ENCODE data around the gene DNAJC2. TPM values are rescaled to one million over a fixed set of nuclear protein-coding genes. Genes with fewer than 3 reads are reported as not detected.

DNAJC2 gene
- total RNA-seq, 2 donors from 2014 or later: 40.8 to 43.0 TPM

DNA sequence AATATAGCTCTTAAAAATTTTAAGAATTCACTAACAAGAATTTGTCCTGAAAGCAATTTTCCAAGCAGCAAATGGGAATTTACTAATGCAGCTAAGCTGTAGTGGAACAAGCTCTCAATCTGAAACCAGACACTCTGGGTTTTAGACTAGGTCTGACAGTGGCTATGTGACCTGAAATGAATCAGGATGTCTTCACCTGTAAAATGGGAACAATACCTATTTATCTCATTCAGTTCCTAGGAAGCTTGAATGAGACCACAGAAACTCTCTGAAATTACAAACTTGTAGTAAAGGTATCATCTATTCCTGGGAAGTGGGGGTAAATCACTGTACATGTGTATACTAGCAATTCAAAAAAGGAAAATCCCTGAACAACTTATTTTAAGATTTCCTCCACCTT, 1.2 kb downstream of the DNAJC2 start:
- Mint-ChIP-seq H3K9me3 (no peaks in the 10 kb centered on the region), H3K27me3 (ENCODE audit: insufficient read depth) (no peaks in the 10 kb centered on the region), H3K4me1 (peaks cover 4% of the 10 kb centered on the region), H3K27ac (peak overlapping the region; percentile 97), H3K4me3 (peak overlapping the region; percentile 95), H3K36me3 (ENCODE audit: low read depth) (peaks cover 32% of the 10 kb centered on the region)
- Histone ChIP-seq H3K4me1 (ENCODE audit: control insufficient read depth, insufficient read depth, low read length) (no peaks in the 10 kb centered on the region), H3K9ac (ENCODE audit: extremely low read depth, low read length, poor library complexity, severe bottlenecking) (peak overlapping the region; percentile 96), H3K4me3 (ENCODE audit: low read length) (peak overlapping the region; percentile 91), H3K9me3 (ENCODE audit: control insufficient read depth, low read length) (no peaks in the 10 kb centered on the region), H3K27me3 (ENCODE audit: control insufficient read depth, insufficient read depth, low read length, poor library complexity, severe bottlenecking) (no peaks in the 10 kb centered on the region), H3K27ac (ENCODE audit: low read depth, low read length) (no peak overlapping the region), H3K36me3 (ENCODE audit: control insufficient read depth, insufficient read depth, low read length) (peaks cover 33% of the 10 kb centered on the region)
- no peak for DNase-seq
- TF ChIP-seq, protein P1, sequence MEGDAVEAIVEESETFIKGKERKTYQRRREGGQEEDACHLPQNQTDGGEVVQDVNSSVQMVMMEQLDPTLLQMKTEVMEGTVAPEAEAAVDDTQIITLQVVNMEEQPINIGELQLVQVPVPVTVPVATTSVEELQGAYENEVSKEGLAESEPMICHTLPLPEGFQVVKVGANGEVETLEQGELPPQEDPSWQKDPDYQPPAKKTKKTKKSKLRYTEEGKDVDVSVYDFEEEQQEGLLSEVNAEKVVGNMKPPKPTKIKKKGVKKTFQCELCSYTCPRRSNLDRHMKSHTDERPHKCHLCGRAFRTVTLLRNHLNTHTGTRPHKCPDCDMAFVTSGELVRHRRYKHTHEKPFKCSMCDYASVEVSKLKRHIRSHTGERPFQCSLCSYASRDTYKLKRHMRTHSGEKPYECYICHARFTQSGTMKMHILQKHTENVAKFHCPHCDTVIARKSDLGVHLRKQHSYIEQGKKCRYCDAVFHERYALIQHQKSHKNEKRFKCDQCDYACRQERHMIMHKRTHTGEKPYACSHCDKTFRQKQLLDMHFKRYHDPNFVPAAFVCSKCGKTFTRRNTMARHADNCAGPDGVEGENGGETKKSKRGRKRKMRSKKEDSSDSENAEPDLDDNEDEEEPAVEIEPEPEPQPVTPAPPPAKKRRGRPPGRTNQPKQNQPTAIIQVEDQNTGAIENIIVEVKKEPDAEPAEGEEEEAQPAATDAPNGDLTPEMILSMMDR (conservative IDR thresholded peaks at IDR 0.05): no peak

DNA sequence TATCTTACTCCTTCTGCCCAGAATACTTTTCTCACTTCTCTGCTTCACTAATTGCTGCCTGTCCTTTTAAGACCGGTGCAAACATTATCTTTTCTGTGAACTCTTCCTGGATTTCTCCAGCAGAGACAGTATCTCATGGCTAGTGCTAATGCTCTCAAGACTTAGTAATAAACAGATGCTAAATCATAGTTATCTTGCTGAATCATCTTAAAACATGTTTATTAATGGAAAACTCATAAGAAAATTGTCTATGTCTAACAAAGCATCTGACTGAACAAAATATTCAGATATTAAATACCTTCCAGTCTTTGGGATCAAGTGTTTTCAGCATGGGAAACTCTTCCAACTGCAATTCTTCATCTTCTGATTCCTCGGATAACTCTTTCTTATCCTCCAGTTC, 3.1 kb downstream of the DNAJC2 start:
- peaks cover 7% of the 10 kb centered on the region for H3K9me3 ChIP-seq (ENCODE audit: control insufficient read depth, low read length)
- H3K9ac ChIP-seq (ENCODE audit: extremely low read depth, low read length, poor library complexity, severe bottlenecking): no peak overlapping the region
- Mint-ChIP-seq H3K36me3 (ENCODE audit: low read depth) (peaks cover 48% of the 10 kb centered on the region), H3K9me3 (no peaks in the 10 kb centered on the region), H3K27ac (no peak overlapping the region), H3K4me1 (peaks cover 3% of the 10 kb centered on the region), H3K4me3 (no peak overlapping the region), H3K27me3 (ENCODE audit: insufficient read depth) (no peaks in the 10 kb centered on the region)
- TF ChIP-seq, protein P1 (conservative IDR thresholded peaks at IDR 0.05): no peak
- no peak overlapping the region for H3K27ac ChIP-seq (ENCODE audit: low read depth, low read length)
- no peaks in the 10 kb centered on the region for H3K27me3 ChIP-seq (ENCODE audit: control insufficient read depth, insufficient read depth, low read length, poor library complexity, severe bottlenecking)
- WGBS, 2 experiments (ENCODE audit: insufficient coverage in 1 of 2, insufficient read length in 1 of 2): 96 to 100% methylated on average over 2 of the region's 2 CpGs
- DNase-seq: no peak
- no peaks in the 10 kb centered on the region for H3K4me1 ChIP-seq (ENCODE audit: control insufficient read depth, insufficient read depth, low read length)
- H3K4me3 ChIP-seq (ENCODE audit: low read length): no peak overlapping the region
- H3K36me3 ChIP-seq (ENCODE audit: control insufficient read depth, insufficient read depth, low read length): peaks cover 48% of the 10 kb centered on the region

DNA sequence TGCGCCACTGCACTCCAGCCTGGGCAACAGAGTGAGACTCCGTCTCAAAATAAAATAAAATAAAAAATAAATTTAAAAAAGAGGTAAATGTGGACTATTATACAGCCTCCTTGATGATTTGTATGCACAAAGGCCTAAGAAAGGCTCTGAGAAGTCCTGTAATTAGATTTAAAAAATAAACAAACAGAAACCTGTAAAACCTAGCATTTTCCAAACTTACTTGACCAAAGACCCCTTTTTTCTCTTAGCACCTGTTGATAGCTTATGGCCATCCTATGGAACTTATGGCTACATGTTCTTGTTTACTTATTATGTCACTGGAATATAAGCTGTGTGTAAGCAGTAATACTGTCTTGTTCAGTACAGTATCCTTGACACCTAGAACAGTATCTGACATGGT, 5.7 kb downstream of the DNAJC2 start:
- no peak overlapping the region for H3K4me3 Mint-ChIP-seq
- H3K27ac Mint-ChIP-seq: no peak overlapping the region
- peaks cover 56% of the 10 kb centered on the region for H3K36me3 Mint-ChIP-seq (ENCODE audit: low read depth)
- H3K27me3 ChIP-seq (ENCODE audit: control insufficient read depth, insufficient read depth, low read length, poor library complexity, severe bottlenecking): no peaks in the 10 kb centered on the region
- no peak overlapping the region for H3K4me3 ChIP-seq (ENCODE audit: low read length)
- H3K4me1 ChIP-seq (ENCODE audit: control insufficient read depth, insufficient read depth, low read length): no peaks in the 10 kb centered on the region
- H3K9me3 ChIP-seq (ENCODE audit: control insufficient read depth, low read length): peaks cover 7% of the 10 kb centered on the region
- peaks cover 73% of the 10 kb centered on the region for H3K36me3 ChIP-seq (ENCODE audit: control insufficient read depth, insufficient read depth, low read length)
- WGBS, 2 experiments (ENCODE audit: insufficient coverage in 1 of 2, insufficient read length in 1 of 2): 92% methylated on average over 1 of the region's 2 CpGs; no CpG with 5 or more reads in 1 of the 2 experiments
- H3K4me1 Mint-ChIP-seq: no peaks in the 10 kb centered on the region
- H3K27me3 Mint-ChIP-seq (ENCODE audit: insufficient read depth): no peaks in the 10 kb centered on the region
- H3K9ac ChIP-seq (ENCODE audit: extremely low read depth, low read length, poor library complexity, severe bottlenecking): no peak overlapping the region
- no peak for DNase-seq
- H3K27ac ChIP-seq (ENCODE audit: low read depth, low read length): no peak overlapping the region
- no peaks in the 10 kb centered on the region for H3K9me3 Mint-ChIP-seq
- TF ChIP-seq, protein P1 (conservative IDR thresholded peaks at IDR 0.05): no peak
